ENCODE results near the gene TFAP2A.

Gene TFAP2A

DNA sequence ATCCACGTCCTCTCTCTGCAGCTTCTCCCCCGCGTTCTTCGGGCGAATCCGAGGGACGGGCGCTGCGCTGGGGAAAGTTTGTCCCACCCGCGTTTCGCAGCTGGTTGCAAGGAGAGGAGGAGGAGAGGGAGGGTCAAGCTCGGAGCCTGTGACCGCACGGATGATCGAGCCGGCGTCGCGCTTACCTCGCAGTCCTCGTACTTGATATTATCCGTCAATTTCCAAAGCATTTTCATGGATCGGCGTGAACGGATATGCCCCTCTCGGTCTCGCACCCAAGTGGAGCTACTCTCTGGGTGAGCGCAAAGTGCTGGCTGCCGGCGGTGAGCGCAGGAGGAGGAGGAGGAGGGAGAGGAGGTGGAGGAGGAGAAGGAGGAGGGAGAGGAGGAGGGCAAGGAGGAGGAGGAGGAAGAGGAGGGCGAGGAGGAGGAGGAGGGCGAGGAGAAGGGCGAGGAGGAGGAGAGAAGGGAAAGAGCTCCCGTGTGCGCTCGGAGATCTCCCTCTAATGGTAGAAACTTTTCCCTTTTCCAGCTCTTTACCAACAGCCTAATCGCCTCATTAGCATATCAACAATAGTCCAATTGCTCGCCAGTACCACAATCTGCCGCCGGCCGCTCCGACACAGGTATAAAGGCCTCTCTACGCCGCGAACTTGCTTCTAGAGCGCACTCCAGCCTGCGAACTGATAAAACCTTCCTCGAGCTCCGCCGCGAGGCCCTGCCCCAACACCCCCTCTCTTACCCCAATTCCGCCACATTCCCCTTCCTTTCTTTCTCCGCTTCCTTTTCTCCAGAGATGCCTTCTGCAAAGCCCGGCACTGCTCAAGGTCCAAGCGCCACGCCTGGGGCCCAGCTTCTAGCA lies at the start of gene TFAP2A:
Gene TFAP2A (minus strand): TSS at position 319 of the 861 bp plus-strand sequence. CDS start 83 bp downstream, at position 236.
- Mint-ChIP-seq H3K4me3 (no peak within 1 kb of the TSS), H3K27me3 (peaks cover 96% of the 10 kb centered on the region), H3K27ac (no peak within 1 kb of the TSS), H3K36me3 (ENCODE audit: low read depth) (peaks cover 7% of the 10 kb centered on the region), H3K4me1 (ENCODE audit: low read depth) (peaks cover 69% of the 10 kb centered on the region), H3K9me3 (peaks cover 5% of the 10 kb centered on the region)
- intact Hi-C loops (cut with micrococcal nuclease): no loop called here

DNA sequence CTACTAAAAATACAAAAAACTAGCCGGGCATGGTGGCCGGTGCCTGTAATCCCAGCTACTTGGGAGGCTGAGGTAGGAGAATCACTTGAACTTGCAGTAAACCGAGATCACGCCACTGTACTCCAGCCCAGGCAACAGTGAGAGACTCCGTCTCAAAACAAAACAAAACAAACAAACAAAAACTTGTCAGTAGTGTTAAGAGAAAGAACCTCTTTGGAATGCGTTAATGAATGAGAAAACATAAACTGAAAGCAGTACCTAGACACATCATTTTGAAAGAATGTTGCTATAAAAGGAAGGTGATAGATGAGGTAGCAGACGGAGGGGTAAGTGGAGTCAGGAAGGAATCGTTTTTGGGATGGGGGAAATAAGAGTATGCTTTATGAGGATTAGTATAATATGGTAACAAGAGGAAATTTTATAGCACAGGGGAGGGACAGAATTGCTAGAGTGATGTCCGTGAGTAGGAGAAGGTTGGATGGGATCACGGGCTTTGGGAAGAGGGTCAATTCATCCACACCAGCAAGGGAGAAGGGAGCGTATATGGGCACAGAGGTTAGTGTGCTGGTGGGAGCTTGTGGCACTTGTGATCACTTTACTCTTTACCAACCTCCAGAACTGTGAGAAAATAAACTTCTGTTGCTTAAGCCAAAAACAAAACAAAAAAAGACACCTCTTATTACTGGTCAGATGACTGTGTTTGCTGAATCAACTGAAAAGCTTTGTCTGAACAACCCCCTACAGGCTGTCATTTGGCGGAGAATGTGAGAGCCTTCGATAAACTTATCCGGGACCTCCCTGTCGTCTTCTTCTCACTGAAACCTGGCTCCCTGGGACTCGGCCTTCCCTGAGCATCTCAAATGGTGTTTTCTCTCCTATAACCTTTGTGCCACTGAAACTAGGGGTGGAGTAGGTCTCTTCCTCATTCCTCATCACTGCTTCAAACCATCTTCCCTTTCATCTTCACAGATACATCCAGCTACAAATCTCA lies 48.9 kb upstream of the TFAP2A start:
- Mint-ChIP-seq H3K4me1 (ENCODE audit: low read depth) (no peaks in the 10 kb centered on the region), H3K36me3 (ENCODE audit: low read depth) (no peaks in the 10 kb centered on the region), H3K4me3 (no peak overlapping the region), H3K27me3 (peaks cover 16% of the 10 kb centered on the region), H3K9me3 (no peaks in the 10 kb centered on the region), H3K27ac (no peak overlapping the region)
- intact Hi-C loops (cut with micrococcal nuclease): no loop called here

DNA sequence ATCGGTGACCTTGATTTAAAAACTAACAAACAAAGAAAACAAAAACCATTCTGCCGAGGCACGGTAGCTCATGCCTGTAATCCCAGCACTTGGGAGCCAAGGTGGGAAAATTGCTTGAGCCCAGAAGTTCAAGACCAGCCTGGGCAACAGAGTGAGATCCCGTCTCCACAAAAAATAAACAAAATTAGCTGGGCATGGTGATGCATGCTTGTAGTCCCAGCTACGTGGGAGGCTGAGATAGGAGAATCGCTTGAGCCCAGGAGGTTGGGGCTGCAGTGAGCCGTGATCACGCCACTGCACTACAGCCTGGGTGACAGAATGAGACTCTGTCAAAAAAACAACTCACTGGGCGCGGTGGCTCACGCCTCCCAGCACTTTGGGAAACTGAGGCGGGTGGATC lies 48.2 kb upstream of the TFAP2A start:
- Mint-ChIP-seq H3K36me3 (ENCODE audit: low read depth) (no peaks in the 10 kb centered on the region), H3K27ac (no peak overlapping the region)
- intact Hi-C loops (cut with micrococcal nuclease): no loop called here

DNA sequence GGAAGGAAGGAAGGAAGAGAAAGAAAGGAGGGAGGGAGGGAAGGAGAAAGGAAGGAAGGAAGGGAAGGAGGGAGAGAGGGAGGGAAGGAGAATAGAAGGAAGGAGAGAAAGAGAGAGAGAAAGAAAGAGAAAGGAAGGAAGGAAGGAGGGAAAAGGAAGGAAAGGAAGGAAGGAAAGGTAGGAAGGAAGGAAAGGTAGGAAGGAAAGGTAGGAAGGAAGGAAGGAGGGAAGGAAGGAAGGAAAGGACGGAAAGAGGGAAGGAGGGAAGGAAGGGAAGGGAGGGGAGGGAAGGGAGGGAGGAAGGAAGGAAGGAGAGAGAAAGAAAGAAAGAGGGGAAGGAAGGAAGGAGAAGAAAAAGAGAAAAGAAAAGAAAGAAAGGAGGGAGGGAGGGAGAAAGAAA lies 47.0 kb upstream of the TFAP2A start:
- H3K4me3 Mint-ChIP-seq: no peak overlapping the region
- H3K27me3 Mint-ChIP-seq: peaks cover 22% of the 10 kb centered on the region
- H3K4me1 Mint-ChIP-seq (ENCODE audit: low read depth): no peaks in the 10 kb centered on the region
- H3K9me3 Mint-ChIP-seq: no peaks in the 10 kb centered on the region
- intact Hi-C loops (cut with micrococcal nuclease): no loop called here
- no peak overlapping the region for H3K27ac Mint-ChIP-seq
- no peaks in the 10 kb centered on the region for H3K36me3 Mint-ChIP-seq (ENCODE audit: low read depth)

More for the DNA sequence above, 48.2 kb upstream of the TFAP2A start:
- H3K4me3 Mint-ChIP-seq: no peak overlapping the region
- no peaks in the 10 kb centered on the region for H3K9me3 Mint-ChIP-seq
- no peaks in the 10 kb centered on the region for H3K4me1 Mint-ChIP-seq (ENCODE audit: low read depth)
- peaks cover 19% of the 10 kb centered on the region for H3K27me3 Mint-ChIP-seq

DNA sequence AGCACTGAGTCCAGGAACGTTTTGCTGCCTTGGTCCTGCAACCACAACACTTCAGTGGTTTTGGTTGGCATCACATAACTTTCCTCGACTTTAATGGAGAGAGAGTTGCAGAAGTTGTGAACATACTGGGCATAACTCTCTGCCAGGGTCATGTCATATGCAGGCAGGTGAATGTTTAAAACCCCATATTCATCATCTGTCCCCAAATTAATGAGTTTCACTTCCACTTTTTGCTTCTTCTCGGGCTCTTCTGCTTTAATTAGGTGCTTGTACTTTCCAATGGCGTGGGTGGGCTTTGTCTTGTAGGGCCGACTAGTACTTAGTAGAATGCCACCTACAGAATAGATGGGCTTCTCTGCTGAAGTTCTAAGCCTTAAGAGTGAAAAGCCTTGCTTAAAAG lies 45.2 kb upstream of the TFAP2A start:
- no peaks in the 10 kb centered on the region for H3K36me3 Mint-ChIP-seq (ENCODE audit: low read depth)
- H3K4me3 Mint-ChIP-seq: no peak overlapping the region
- no peak overlapping the region for H3K27ac Mint-ChIP-seq
- H3K9me3 Mint-ChIP-seq: no peaks in the 10 kb centered on the region
- H3K4me1 Mint-ChIP-seq (ENCODE audit: low read depth): no peaks in the 10 kb centered on the region
- intact Hi-C loops (cut with micrococcal nuclease): no loop called here
- H3K27me3 Mint-ChIP-seq: peaks cover 17% of the 10 kb centered on the region

DNA sequence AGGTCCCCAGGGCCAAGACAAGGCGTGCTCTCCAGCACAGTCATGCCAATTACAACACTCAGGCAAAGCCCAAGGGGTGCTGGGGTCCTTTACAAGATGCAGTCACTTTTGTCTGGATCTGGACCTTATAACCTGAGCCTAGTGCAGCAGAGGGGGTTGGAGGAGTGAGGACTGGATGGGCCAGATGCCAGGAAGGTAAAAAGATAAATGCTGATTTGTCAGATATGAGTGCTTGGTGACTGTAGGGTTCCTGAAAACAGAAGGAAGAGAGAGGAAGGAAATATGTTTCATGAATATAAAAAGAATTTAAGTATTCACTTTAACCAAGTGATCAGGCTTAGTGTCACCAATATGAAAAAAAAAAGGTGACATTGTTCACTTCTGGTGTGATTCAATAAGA lies 43.4 kb upstream of the TFAP2A start:
- Mint-ChIP-seq H3K36me3 (ENCODE audit: low read depth) (no peaks in the 10 kb centered on the region), H3K27me3 (peaks cover 17% of the 10 kb centered on the region), H3K4me1 (ENCODE audit: low read depth) (no peaks in the 10 kb centered on the region), H3K4me3 (no peak overlapping the region), H3K9me3 (no peaks in the 10 kb centered on the region), H3K27ac (no peak overlapping the region)
- intact Hi-C loops (cut with micrococcal nuclease): no loop called here

DNA sequence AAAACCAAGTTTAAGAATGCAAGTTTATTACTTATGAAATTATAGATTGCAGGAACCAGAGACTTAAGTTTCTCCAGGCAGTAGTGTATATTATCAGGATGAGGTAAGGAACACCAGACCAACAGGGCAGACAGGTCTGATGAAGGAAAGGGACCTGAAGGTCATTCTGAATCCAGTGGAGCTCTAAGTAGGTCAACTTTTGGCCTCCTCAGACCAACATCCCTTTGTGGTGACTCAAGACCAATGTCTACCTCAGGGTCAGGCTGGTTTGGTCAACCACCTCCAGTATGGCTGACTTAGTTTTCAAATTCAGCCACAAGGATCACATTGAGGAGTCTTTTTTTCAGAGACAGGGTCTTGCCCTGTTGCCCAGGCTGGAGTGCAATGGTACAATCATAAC lies 38.7 kb upstream of the TFAP2A start:
- intact Hi-C loops (cut with micrococcal nuclease): no loop called here
- H3K27ac Mint-ChIP-seq: no peak overlapping the region
- H3K27me3 Mint-ChIP-seq: peaks cover 13% of the 10 kb centered on the region
- peaks cover 4% of the 10 kb centered on the region for H3K4me1 Mint-ChIP-seq (ENCODE audit: low read depth)
- no peaks in the 10 kb centered on the region for H3K9me3 Mint-ChIP-seq
- H3K4me3 Mint-ChIP-seq: no peak overlapping the region
- H3K36me3 Mint-ChIP-seq (ENCODE audit: low read depth): no peaks in the 10 kb centered on the region

DNA sequence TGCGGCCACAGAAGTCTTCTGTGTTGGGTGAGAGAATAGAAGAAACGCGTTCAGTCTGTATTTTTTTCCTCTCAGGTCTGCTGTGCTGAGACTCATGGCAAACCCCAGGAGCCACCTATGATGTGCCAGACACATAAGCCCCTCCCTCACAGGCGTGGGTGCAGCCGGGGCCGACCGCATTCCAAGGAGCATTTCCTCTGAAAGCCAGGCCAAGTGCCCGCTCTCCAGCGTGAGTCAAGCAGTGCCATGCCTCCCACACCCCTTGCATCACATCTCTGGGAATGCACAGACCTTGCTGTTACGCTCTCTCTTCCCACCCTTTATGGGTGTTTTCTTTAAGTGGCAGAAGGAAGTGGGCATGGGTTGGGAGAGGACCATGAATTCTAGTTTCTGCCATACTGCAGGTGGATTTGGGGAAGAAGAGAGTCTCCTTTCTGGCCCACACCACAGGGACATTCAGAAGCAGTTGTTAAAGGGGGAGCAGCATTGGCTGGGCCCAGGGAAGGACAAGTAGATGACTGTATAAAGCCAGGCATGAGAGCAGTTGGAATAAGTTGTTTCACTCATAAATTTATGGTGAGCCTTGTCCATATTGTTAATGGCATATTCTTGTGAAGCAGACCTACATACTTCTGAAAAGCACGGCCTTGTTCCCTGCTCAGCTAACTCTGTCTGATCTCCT lies 37.1 kb upstream of the TFAP2A start:
- H3K4me3 Mint-ChIP-seq: no peak overlapping the region
- H3K27me3 Mint-ChIP-seq: peaks cover 7% of the 10 kb centered on the region
- no peaks in the 10 kb centered on the region for H3K9me3 Mint-ChIP-seq
- H3K27ac Mint-ChIP-seq: no peak overlapping the region
- no peaks in the 10 kb centered on the region for H3K36me3 Mint-ChIP-seq (ENCODE audit: low read depth)
- peaks cover 4% of the 10 kb centered on the region for H3K4me1 Mint-ChIP-seq (ENCODE audit: low read depth)
- intact Hi-C loops (cut with micrococcal nuclease): no loop called here

DNA sequence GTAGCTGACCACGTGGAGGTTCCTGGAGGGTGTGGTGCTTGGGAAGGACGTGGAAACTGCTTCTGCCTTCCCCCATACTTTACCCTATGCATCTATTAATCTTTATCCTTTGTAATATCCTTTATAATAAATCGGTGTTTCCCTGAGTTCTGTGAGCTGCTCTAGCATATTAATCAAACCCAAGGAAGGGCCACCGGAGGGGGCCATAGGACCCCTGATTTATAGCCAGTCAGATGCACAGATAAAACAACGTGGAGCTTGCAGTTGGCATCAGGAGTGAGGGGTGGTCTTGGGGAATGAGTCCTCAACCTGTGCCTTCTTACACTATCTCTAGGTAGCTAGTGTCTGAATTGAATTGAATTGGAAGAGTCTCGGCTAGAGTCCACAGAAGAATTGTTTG lies 36.5 kb upstream of the TFAP2A start:
- Mint-ChIP-seq H3K4me1 (ENCODE audit: low read depth) (peaks cover 4% of the 10 kb centered on the region), H3K36me3 (ENCODE audit: low read depth) (no peaks in the 10 kb centered on the region), H3K9me3 (no peaks in the 10 kb centered on the region), H3K4me3 (no peak overlapping the region), H3K27me3 (peaks cover 9% of the 10 kb centered on the region), H3K27ac (no peak overlapping the region)
- intact Hi-C loops (cut with micrococcal nuclease): no loop called here

DNA sequence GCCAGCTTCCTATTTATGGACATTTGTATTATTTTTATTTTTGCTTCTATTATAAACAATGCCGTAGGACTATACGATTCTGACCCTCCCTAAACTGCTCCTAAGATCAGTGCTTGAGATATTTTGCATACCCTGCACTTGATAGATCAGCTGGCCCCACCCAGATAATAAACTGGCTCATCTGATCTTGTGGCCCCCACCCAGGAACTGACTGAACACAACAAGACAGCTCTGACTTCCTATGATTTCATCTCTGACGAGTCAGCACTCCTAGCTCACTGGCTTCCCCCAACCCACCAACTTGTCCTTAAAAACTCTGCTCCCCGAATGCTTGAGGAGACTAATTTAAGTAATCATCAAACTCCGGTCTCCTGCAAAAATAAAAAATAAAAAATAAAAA lies 34.9 kb upstream of the TFAP2A start:
- H3K4me3 Mint-ChIP-seq: no peak overlapping the region
- intact Hi-C loops (cut with micrococcal nuclease): no loop called here

DNA sequence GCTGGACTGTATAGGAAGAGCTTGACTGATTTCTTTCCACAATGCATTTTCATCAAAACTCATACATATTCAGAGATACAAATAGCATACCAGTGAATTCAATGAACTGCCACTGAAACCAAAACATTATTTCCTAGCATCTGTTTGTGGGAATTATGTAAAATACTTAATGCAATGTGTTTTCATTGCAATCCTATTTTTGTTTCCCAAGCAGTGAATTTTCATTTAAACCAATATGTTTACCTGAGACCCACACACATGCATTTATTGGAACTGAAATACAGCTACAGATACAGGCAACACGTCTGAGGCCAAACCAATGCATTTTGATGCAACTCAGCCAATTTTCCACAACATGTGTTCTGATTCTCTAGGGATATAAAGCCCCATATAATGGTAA lies 33.2 kb upstream of the TFAP2A start:
- peaks cover 4% of the 10 kb centered on the region for H3K4me1 Mint-ChIP-seq (ENCODE audit: low read depth)
- no peaks in the 10 kb centered on the region for H3K9me3 Mint-ChIP-seq
- no peaks in the 10 kb centered on the region for H3K36me3 Mint-ChIP-seq (ENCODE audit: low read depth)
- H3K27me3 Mint-ChIP-seq: peaks cover 22% of the 10 kb centered on the region
- no peak overlapping the region for H3K4me3 Mint-ChIP-seq
- H3K27ac Mint-ChIP-seq: no peak overlapping the region
- intact Hi-C loops (cut with micrococcal nuclease): no loop called here

More for the DNA sequence above, 34.9 kb upstream of the TFAP2A start:
- H3K36me3 Mint-ChIP-seq (ENCODE audit: low read depth): no peaks in the 10 kb centered on the region
- no peaks in the 10 kb centered on the region for H3K9me3 Mint-ChIP-seq
- no peak overlapping the region for H3K27ac Mint-ChIP-seq
- H3K27me3 Mint-ChIP-seq: peaks cover 14% of the 10 kb centered on the region
- peaks cover 4% of the 10 kb centered on the region for H3K4me1 Mint-ChIP-seq (ENCODE audit: low read depth)

DNA sequence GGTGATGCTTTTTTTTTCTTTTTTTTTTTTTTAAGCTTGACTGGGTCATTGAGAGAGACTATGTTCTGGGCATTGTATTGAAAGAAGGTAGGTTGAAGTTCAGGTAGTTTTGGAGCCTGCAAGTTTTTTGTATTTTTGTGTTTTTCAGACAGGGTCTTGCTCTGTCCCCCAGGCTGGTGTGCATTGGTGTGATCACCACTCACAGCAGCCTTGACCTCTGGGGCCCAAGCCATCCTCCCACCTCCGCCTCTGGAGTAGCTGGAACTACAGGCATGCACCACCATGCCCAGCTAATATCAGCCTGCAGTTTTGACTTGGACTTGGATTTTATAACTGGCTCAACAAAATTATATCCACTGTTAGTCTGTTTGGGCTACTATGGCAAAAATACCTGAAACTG lies 31.7 kb upstream of the TFAP2A start:
- no peaks in the 10 kb centered on the region for H3K36me3 Mint-ChIP-seq (ENCODE audit: low read depth)
- peaks cover 5% of the 10 kb centered on the region for H3K9me3 Mint-ChIP-seq
- peaks cover 25% of the 10 kb centered on the region for H3K27me3 Mint-ChIP-seq
- intact Hi-C loops (cut with micrococcal nuclease): no loop called here
- no peak overlapping the region for H3K27ac Mint-ChIP-seq
- H3K4me3 Mint-ChIP-seq: no peak overlapping the region
- H3K4me1 Mint-ChIP-seq (ENCODE audit: low read depth): peaks cover 4% of the 10 kb centered on the region

DNA sequence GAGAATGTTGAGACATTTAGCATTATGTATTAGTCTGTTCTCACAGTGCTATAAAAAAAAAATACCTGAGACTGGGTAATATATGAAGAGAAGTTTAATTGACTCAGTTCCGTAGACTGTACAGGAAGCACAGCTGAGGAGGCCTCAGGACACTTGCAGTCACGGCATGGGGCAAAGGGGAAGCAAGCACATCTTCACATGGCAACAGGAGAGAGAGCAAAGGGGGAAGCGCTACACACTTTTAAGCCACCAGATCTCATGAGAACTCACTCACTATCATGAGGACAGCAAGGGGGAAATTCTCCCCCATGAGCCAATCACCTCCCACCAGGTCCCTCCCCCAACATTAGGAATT lies 26.8 kb upstream of the TFAP2A start:
- H3K27me3 Mint-ChIP-seq: peaks cover 29% of the 10 kb centered on the region

More for the DNA sequence above, 26.8 kb upstream of the TFAP2A start:
- no peak overlapping the region for H3K4me3 Mint-ChIP-seq
- no peaks in the 10 kb centered on the region for H3K36me3 Mint-ChIP-seq (ENCODE audit: low read depth)
- peaks cover 11% of the 10 kb centered on the region for H3K9me3 Mint-ChIP-seq
- H3K4me1 Mint-ChIP-seq (ENCODE audit: low read depth): no peaks in the 10 kb centered on the region
- intact Hi-C loops (cut with micrococcal nuclease): no loop called here
- H3K27ac Mint-ChIP-seq: no peak overlapping the region

Measured in dendritic cell treated with granulocyte-macrophage colony-stimulating factor and Interleukin-4, amounts not matched to agents 40 ng/mL and 50 ng/mL, for 4 days (primary cell).